GM12878 (cell line): ENCODE data around the gene FBXW10B. TPM values are rescaled to one million over a fixed set of nuclear protein-coding genes. Genes with fewer than 3 reads are reported as not detected.

ENCODE experiments used
- ATAC-seq: fragments of 200-7000 bp; cut with Tn5 transposase; 3 replicates; pipeline ENCODE4 v1.9.1; 2020; ENCODE audit warnings: mild to moderate bottlenecking, moderate library complexity
- BruUV-seq: library from RNA; stranded (reverse); fragments of 400-500 nt; replicated peaks from 2 replicates; lab custom pipeline; 2021; lab: Mats Ljungman, UMichigan
- CTCF ChIA-PET: fragments of 300-600 bp; sonication (Branson Sonifier 250); formaldehyde crosslinking; extraction: SDS; loops from one replicate; lab custom pipeline; 2021; ENCODE audit warnings: inconsistent platforms; lab: Yijun Ruan, JAX
- POLR2A ChIA-PET: fragments of 350-600 bp; formaldehyde crosslinking; extraction: SDS; loops from one replicate; lab custom pipeline; 2021; ENCODE audit warnings: inconsistent platforms; lab: Charles Lee
- RAD21 ChIA-PET: fragments of 300-600 bp; sonication (Branson Sonifier 250); formaldehyde crosslinking; loops from one replicate; lab custom pipeline; 2023; ENCODE audit warnings: antibody characterized with exemption; ENCODE audit not compliant: unreplicated experiment; lab: Charles Lee
- SMC1A ChIA-PET: fragments of 300-600 bp; sonication (Branson Sonifier 250); formaldehyde crosslinking; loops from one replicate; lab custom pipeline; 2023; ENCODE audit not compliant: unreplicated experiment, uncharacterized antibody; lab: Charles Lee
- DNase-seq: peaks from one replicate; pipeline ENCODE4 v3.0.0-alpha.2; 2011; ENCODE audit warnings: low read depth, low spot score
- FAIRE-seq: peaks from 3 replicates; lab custom pipeline; 2011; peaks lifted over from hg19 to GRCh38; lab: Jason Lieb, UNC
- H2AFZ ChIP-seq: 2 replicates; pipeline ENCODE4 v1.6.0; 2011; ENCODE audit warnings: low read depth, low read length, control low read depth; ENCODE audit not compliant: control insufficient read depth
- H3K27ac ChIP-seq: 2 replicates; pipeline ENCODE4 v1.5.1; 2011; ENCODE audit warnings: control low read depth; ENCODE audit not compliant: control insufficient read depth, insufficient read depth
- H3K27me3 ChIP-seq, 2 experiments: replicated peaks in 1 of 2; 2 replicates each; pipeline versions ENCODE4 v1.6.0 to v1.6.1; 2011; ENCODE audit warnings: low read length in 1 of 2; ENCODE audit not compliant: control insufficient read depth in 2 of 2, insufficient read depth in 2 of 2
- H3K36me3 ChIP-seq, 2 experiments: 2 replicates each; pipeline ENCODE4 v1.5.1; 2011; ENCODE audit warnings: low read length in 1 of 2; ENCODE audit not compliant: control insufficient read depth in 2 of 2, insufficient read depth in 2 of 2
- H3K4me1 ChIP-seq: 2 replicates; pipeline ENCODE4 v1.6.1; 2011; ENCODE audit warnings: mild to moderate bottlenecking, low read length, moderate library complexity, mixed read lengths; ENCODE audit not compliant: control insufficient read depth, insufficient read depth
- H3K4me2 ChIP-seq: 2 replicates; pipeline ENCODE4 v1.6.0; 2011; ENCODE audit warnings: control low read depth; ENCODE audit not compliant: control insufficient read depth, insufficient read depth
- H3K4me3 ChIP-seq: fragments of 200-600 bp; sonication (generic); 2 replicates; pipeline ENCODE4 v1.5.1; 2016
- H3K79me2 ChIP-seq: 2 replicates; pipeline ENCODE4 v1.6.0; 2011; ENCODE audit warnings: low read length; ENCODE audit not compliant: control insufficient read depth, insufficient read depth
- H3K9ac ChIP-seq: 2 replicates; pipeline ENCODE4 v1.8.0; 2011; ENCODE audit warnings: low read length, control low read depth, mixed read lengths; ENCODE audit not compliant: control insufficient read depth, insufficient read depth
- H3K9me3 ChIP-seq: replicated peaks from 3 replicates; pipeline ENCODE4 v1.5.1; 2011; ENCODE audit warnings: mild to moderate bottlenecking, low read length; ENCODE audit not compliant: control insufficient read depth, insufficient read depth
- H4K20me1 ChIP-seq: 2 replicates; pipeline ENCODE4 v1.6.0; 2011; ENCODE audit not compliant: control insufficient read depth, insufficient read depth
- DPF2 ChIP-seq: fragments of 450-650 bp; IDR thresholded peaks from 2 replicates; pipeline ENCODE4 v1.6.1; 2017; ENCODE audit warnings: mild to moderate bottlenecking
- EP300 ChIP-seq, 2 experiments: fragments of 150-350 bp in 1 of 2; IDR thresholded peaks; 2 replicates each; pipeline ENCODE4 v1.6.1; 2011 to 2012; ENCODE audit warnings: low read depth in 2 of 2, low read length in 2 of 2, borderline replicate concordance in 1 of 2, improper control_type of control experiment in 1 of 2, inconsistent platforms in 1 of 2; ENCODE audit not compliant: control insufficient read depth in 1 of 2
- GATAD2B ChIP-seq: fragments of 450-650 bp; conservative IDR thresholded peaks from 2 replicates; pipeline ENCODE4 v1.6.1; 2017; ENCODE audit warnings: low read depth, mild to moderate bottlenecking, moderate library complexity
- LARP7 ChIP-seq: fragments of 450-650 bp; IDR thresholded peaks from 2 replicates; pipeline ENCODE4 v1.6.1; 2017; ENCODE audit warnings: mild to moderate bottlenecking
- MAX ChIP-seq: IDR thresholded peaks from 2 replicates; pipeline ENCODE4 v1.6.1; 2012; ENCODE audit warnings: low read depth, low read length, improper control_type of control experiment
- NBN ChIP-seq: fragments of 450-650 bp; IDR thresholded peaks from 2 replicates; pipeline ENCODE4 v1.6.1; 2016
- NKRF ChIP-seq: fragments of 450-650 bp; conservative IDR thresholded peaks from 2 replicates; pipeline ENCODE4 v1.6.1; 2017; ENCODE audit warnings: mild to moderate bottlenecking, moderate library complexity
- SMAD1 ChIP-seq: fragments of 450-650 bp; IDR thresholded peaks from 2 replicates; pipeline ENCODE4 v1.6.1; 2018; ENCODE audit warnings: mild to moderate bottlenecking, low read depth; ENCODE audit not compliant: partially characterized antibody
- SMAD5 ChIP-seq: IDR thresholded peaks from 2 replicates; pipeline ENCODE4 v1.6.1; 2016; ENCODE audit warnings: antibody characterized with exemption, low read depth
- SMC3 ChIP-seq: IDR thresholded peaks from 2 replicates; pipeline ENCODE4 v1.6.1; 2011; ENCODE audit warnings: low read length, improper control_type of control experiment, borderline replicate concordance
- SP1 ChIP-seq: IDR thresholded peaks from one replicate; pipeline ENCODE4 v1.6.1; 2011; ENCODE audit warnings: low read depth, low read length
- SREBF2 ChIP-seq: IDR thresholded peaks from 2 replicates; pipeline ENCODE4 v1.6.1; 2012; ENCODE audit warnings: mild to moderate bottlenecking, low read length
- TARDBP ChIP-seq: IDR thresholded peaks from 2 replicates; pipeline ENCODE4 v1.6.1; 2016; ENCODE audit warnings: borderline replicate concordance
- ZNF592 ChIP-seq: fragments of 450-650 bp; IDR thresholded peaks from 2 replicates; pipeline ENCODE4 v1.6.1; 2017; ENCODE audit warnings: mild to moderate bottlenecking, moderate library complexity
- in situ Hi-C: fragments of 300-500 bp; cut with MboI; formaldehyde crosslinking; loops from 9 replicates; pipeline ENCODE4 v1.14.3; 2018; ENCODE audit warnings: mixed read lengths
- intact Hi-C: fragments of 100-400 bp; cut with micrococcal nuclease; formaldehyde crosslinking; loops from one replicate; pipeline ENCODE4 v1.14.2; 2022; ENCODE audit not compliant: unreplicated experiment
- polyA plus RNA-seq, 11 experiments: library from polyadenylated mRNA; depleted of rRNA in 4 of 11; unstranded in 6 of 11; stranded (reverse) in 5 of 11; fragments of >200 nt; fragmentation: Nextera tagmentation in 4 of 11; fragmentation: Illumina TruSeq in 1 of 11; extraction: Ambion mirVana in 4 of 11; extraction: Trizol in 1 of 11; gene quantifications; 1 replicate in 1 of 11; 2 replicates in 10 of 11; pipeline versions ENCODE4 v1.2.1 to v1.2.3, GENCODE V29; 2011 to 2016; ENCODE audit warnings: inconsistent platforms in 2 of 11, missing spikeins in 2 of 11, low read depth in 1 of 11
- total RNA-seq, 4 experiments: library from RNA; depleted of rRNA in 3 of 4; stranded (reverse); fragments of >200 nt in 3 of 4; fragmentation: Illumina TruSeq in 1 of 4; extraction: Trizol in 1 of 4; gene quantifications; 2 replicates each; pipeline versions ENCODE4 v1.2.1 to v1.2.3, GENCODE V29; 2013 to 2021

Gene FBXW10B
- total and polyA plus RNA-seq, 10 of the 15 experiments (the other 5 are each of a cell fraction or from before 2014, with no cell fraction given): 0.04 to 0.19 (median 0.11) TPM; not detected in 5

- no peak overlapping the region for H3K4me2 ChIP-seq
- CTCF ChIA-PET: no interaction called here
These were observed 38.4 kb upstream of the FBXW10B start for GRCh38 chr17:15657868-15658267.

More at GRCh38 chr17:15657868-15658267, 38.4 kb upstream of the FBXW10B start:
- DNase-seq (no peak), FAIRE-seq (no peak), ATAC-seq (no peak)
- H3K27me3 ChIP-seq: no peaks in the 10 kb centered on the region
- no peaks in the 10 kb centered on the region for H4K20me1 ChIP-seq
- H3K4me1 ChIP-seq: peaks cover 7% of the 10 kb centered on the region
- ChIA-PET SMC1A (no interaction called here), RAD21 (no interaction called here), POLR2A (no interaction called here)
- H3K9me3 ChIP-seq: no peaks in the 10 kb centered on the region
- no TSS peak for BruUV-seq
- in situ Hi-C loops: no loop called here
- no peak overlapping the region for H3K27ac ChIP-seq
- H3K9ac ChIP-seq: no peak overlapping the region
- H3K36me3 ChIP-seq: no peaks in the 10 kb centered on the region
- no peak for TF ChIP-seq SMAD1
- no peak for TF ChIP-seq GATAD2B
- no peak for TF ChIP-seq SMAD5
- no peak for TF ChIP-seq NKRF
- no peak for TF ChIP-seq SREBF2
- no peak for TF ChIP-seq ZNF592
- no peak for TF ChIP-seq DPF2
- no peak for TF ChIP-seq SP1
- no peak for TF ChIP-seq NBN
- no peak for TF ChIP-seq MAX
- no peak for TF ChIP-seq SMC3
- TF ChIP-seq TARDBP: no peak
- no peak for TF ChIP-seq EP300 (IDR thresholded peaks at IDR 0.05; ENCODE audit: borderline replicate concordance in 1 of 2, control insufficient read depth in 1 of 2, low read depth in 2 of 2, low read length in 2 of 2)
- TF ChIP-seq LARP7: no peak
- no peaks in the 10 kb centered on the region for H3K79me2 ChIP-seq
- no peak overlapping the region for H3K4me3 ChIP-seq
- intact Hi-C loops: no loop called here
- H2AFZ ChIP-seq: no peak overlapping the region
